Parathyroid adenoma (tissue), 2 donors: ENCODE measurements around the gene C9orf153.

Experiments used
- H2AFZ ChIP-seq: fragments of 300-600 bp; sonication (generic); one replicate; pipeline ENCODE4 v1.7.0; 2017; ENCODE audit warnings: antibody characterized with exemption, mild to moderate bottlenecking
- H3K27ac ChIP-seq: fragments of 300-600 bp; sonication (generic); one replicate; pipeline ENCODE4 v1.7.0; 2017
- H3K27me3 ChIP-seq: fragments of 300-600 bp; sonication (generic); one replicate; pipeline ENCODE4 v1.7.0; 2017; ENCODE audit warnings: low read length; ENCODE audit not compliant: control insufficient read depth, insufficient read depth
- H3K36me3 ChIP-seq: fragments of 300-600 bp; sonication (generic); one replicate; pipeline ENCODE4 v1.7.0; 2017; ENCODE audit warnings: low read length; ENCODE audit not compliant: control insufficient read depth, insufficient read depth
- H3K4me1 ChIP-seq: fragments of 300-600 bp; sonication (generic); one replicate; pipeline ENCODE4 v1.7.0; 2017; ENCODE audit warnings: control low read depth
- H3K4me2 ChIP-seq: fragments of 300-600 bp; sonication (generic); one replicate; pipeline ENCODE4 v1.7.0; 2017; ENCODE audit warnings: low read length
- H3K4me3 ChIP-seq: fragments of 300-600 bp; sonication (generic); one replicate; pipeline ENCODE4 v1.7.0; 2017; ENCODE audit warnings: low read depth, low read length
- H3K79me2 ChIP-seq: fragments of 300-600 bp; sonication (generic); one replicate; pipeline ENCODE4 v1.7.0; 2017; ENCODE audit warnings: control low read depth
- H3K9ac ChIP-seq: fragments of 300-600 bp; sonication (generic); one replicate; pipeline ENCODE4 v1.7.0; 2017; ENCODE audit warnings: mild to moderate bottlenecking
- H3K9me3 ChIP-seq: fragments of 300-600 bp; sonication (generic); one replicate; pipeline ENCODE4 v1.7.0; 2017; ENCODE audit warnings: low read length; ENCODE audit not compliant: control insufficient read depth
- TF ChIP-seq, protein P1 (sequence below): fragments of 300-600 bp; sonication (generic); IDR thresholded peaks from one replicate; pipeline ENCODE4 v1.7.0; 2017; ENCODE audit warnings: antibody characterized with exemption, mild to moderate bottlenecking
- donor health status: primary hyperparathyroidism.

Gene C9orf153

DNA sequence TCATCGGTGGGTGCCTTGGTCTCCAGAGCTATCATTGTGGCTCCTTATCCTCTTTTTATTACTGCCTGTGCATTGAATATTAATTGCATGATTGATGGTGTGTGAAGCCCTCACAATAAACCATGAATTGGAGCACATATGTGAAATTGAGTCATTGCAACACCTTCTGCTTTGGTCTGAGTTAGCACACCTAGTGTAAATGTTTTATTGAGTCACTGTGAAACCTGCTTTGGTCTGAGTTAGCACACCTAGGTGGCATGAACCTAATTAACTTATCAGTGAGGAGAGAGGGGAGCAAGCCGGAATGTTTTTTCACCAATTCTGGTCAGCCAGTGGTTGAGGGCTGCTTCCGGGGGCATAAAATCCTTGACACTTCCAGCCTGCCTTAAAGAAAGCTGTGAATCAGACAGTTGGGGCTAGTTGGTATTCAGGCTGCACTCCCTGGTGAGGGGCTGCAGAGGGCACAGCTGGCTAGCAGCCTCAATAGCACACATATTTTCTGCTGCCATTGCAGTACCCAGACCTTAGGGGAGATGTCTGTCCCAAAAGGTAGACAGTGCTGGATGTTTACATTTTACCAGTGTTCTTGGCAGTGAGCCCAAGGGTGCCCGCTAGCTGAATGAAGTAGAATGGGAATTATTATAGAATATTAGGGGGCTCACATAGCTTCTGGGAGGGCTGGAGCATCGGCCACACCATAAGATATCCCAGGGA lies 83.6 kb downstream of the C9orf153 start:
- TF ChIP-seq, protein P1, sequence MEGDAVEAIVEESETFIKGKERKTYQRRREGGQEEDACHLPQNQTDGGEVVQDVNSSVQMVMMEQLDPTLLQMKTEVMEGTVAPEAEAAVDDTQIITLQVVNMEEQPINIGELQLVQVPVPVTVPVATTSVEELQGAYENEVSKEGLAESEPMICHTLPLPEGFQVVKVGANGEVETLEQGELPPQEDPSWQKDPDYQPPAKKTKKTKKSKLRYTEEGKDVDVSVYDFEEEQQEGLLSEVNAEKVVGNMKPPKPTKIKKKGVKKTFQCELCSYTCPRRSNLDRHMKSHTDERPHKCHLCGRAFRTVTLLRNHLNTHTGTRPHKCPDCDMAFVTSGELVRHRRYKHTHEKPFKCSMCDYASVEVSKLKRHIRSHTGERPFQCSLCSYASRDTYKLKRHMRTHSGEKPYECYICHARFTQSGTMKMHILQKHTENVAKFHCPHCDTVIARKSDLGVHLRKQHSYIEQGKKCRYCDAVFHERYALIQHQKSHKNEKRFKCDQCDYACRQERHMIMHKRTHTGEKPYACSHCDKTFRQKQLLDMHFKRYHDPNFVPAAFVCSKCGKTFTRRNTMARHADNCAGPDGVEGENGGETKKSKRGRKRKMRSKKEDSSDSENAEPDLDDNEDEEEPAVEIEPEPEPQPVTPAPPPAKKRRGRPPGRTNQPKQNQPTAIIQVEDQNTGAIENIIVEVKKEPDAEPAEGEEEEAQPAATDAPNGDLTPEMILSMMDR = no peak
- Histone ChIP-seq H3K4me1 (no peaks in the 10 kb centered on the region), H2AFZ (no peak overlapping the region), H3K9me3 (no peaks in the 10 kb centered on the region), H3K4me3 (no peak overlapping the region), H3K27ac (no peak overlapping the region), H3K9ac (no peak overlapping the region), H3K4me2 (no peak overlapping the region), H3K79me2 (no peaks in the 10 kb centered on the region), H3K36me3 (no peaks in the 10 kb centered on the region), H3K27me3 (no peaks in the 10 kb centered on the region)

DNA sequence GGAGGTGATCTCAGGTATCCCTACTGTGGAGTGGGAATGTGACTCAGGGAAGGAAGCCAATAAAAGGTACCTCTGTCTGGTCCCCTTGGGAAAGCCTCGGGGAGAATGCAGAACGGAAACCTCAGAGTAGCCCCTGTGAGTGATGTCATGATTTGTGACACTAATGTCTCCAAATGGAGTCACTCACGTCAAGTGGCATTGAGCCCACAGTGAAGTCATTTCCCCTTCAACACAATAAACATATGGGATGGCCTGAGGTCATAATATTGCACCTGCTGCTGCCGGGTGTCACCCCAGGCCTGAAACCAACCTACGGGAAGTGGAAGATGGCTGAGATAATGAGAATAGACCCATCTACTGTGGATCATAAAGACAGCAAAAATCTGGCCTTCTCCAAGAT lies 84.2 kb downstream of the C9orf153 start:
- Histone ChIP-seq H3K36me3 (no peaks in the 10 kb centered on the region), H3K27me3 (no peaks in the 10 kb centered on the region), H3K4me1 (no peaks in the 10 kb centered on the region), H3K27ac (no peak overlapping the region), H3K4me3 (no peak overlapping the region), H3K9ac (no peak overlapping the region), H2AFZ (no peak overlapping the region), H3K9me3 (no peaks in the 10 kb centered on the region), H3K79me2 (no peaks in the 10 kb centered on the region), H3K4me2 (no peak overlapping the region)
- TF ChIP-seq, protein P1 = no peak
